ENCODE results near the gene ZNF189. TPM values are rescaled to one million over a fixed set of nuclear protein-coding genes. Genes with fewer than 3 reads are reported as not detected.

The ZNF189 gene
- polyA plus RNA-seq, 2 of the 4 experiments (the other 2 are of a cell fraction) = 8.8 to 13.9 TPM

DNA sequence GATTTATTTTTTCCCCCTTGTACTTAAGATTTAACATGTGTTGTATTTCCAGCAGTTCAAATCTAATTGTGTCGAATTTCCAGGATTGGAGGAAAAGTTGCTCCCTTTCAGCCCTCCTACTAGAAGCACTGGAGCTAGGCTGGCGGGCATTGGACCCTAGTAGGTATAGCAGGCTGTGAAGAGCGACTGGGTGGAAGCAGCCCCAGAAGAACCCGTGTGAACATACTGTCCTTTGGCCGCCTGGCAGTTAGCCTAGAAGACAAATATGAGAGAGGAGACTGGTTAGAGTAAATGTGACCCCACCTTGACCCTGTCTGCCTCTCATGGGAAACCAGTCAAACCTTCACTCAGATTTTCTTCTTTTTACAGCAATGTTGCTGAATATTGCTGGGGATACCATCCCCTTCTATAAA lies 23.0 kb downstream of the ZNF189 start:
- H3K9me3 ChIP-seq = peaks cover 12% of the 10 kb centered on the region; the same call in 1 of the 3 replicates
- no peak for TF ChIP-seq POLR2AphosphoS2 (conservative IDR thresholded peaks at IDR 0.05; ENCODE audit: low read length)
- TF ChIP-seq TFCP2L1 (CRISPR knock-in tag; IDR thresholded peaks at IDR 0.05) = no peak
- TF ChIP-seq, protein P1, sequence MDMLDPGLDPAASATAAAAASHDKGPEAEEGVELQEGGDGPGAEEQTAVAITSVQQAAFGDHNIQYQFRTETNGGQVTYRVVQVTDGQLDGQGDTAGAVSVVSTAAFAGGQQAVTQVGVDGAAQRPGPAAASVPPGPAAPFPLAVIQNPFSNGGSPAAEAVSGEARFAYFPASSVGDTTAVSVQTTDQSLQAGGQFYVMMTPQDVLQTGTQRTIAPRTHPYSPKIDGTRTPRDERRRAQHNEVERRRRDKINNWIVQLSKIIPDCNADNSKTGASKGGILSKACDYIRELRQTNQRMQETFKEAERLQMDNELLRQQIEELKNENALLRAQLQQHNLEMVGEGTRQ (IDR thresholded peaks at IDR 0.05) = no peak
- TF ChIP-seq HEYL (CRISPR knock-in tag; IDR thresholded peaks at IDR 0.05) = no peak
- TF ChIP-seq, protein P2, sequence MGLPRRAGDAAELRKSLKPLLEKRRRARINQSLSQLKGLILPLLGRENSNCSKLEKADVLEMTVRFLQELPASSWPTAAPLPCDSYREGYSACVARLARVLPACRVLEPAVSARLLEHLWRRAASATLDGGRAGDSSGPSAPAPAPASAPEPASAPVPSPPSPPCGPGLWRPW (IDR thresholded peaks at IDR 0.05) = no peak
- TF ChIP-seq, protein P3, sequence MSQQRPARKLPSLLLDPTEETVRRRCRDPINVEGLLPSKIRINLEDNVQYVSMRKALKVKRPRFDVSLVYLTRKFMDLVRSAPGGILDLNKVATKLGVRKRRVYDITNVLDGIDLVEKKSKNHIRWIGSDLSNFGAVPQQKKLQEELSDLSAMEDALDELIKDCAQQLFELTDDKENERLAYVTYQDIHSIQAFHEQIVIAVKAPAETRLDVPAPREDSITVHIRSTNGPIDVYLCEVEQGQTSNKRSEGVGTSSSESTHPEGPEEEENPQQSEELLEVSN (IDR thresholded peaks at IDR 0.05; ENCODE audit: borderline replicate concordance, low read depth) = no peak
- no peak for TF ChIP-seq NPAS2 (CRISPR knock-in tag; IDR thresholded peaks at IDR 0.05; ENCODE audit: borderline replicate concordance)
- no peak for TF ChIP-seq CHD2 (IDR thresholded peaks at IDR 0.05; ENCODE audit: low read length, partially characterized antibody)
- TF ChIP-seq CEBPB (IDR thresholded peaks at IDR 0.05) = no peak
- no peak for TF ChIP-seq FOSL2 (IDR thresholded peaks at IDR 0.05)
- TF ChIP-seq FOSL2 (CRISPR knock-in tag; IDR thresholded peaks at IDR 0.05) = no peak
- no peak for TF ChIP-seq RCOR1 (IDR thresholded peaks at IDR 0.05; ENCODE audit: low read depth, low read length)
- TF ChIP-seq EHMT2 (IDR thresholded peaks at IDR 0.05; ENCODE audit: low read depth) = no peak
- no peak for TF ChIP-seq HOXA7 (CRISPR knock-in tag; IDR thresholded peaks at IDR 0.05)
- TF ChIP-seq ZNF302 (CRISPR knock-in tag; IDR thresholded peaks at IDR 0.05) = no peak
- TF ChIP-seq, protein P4, sequence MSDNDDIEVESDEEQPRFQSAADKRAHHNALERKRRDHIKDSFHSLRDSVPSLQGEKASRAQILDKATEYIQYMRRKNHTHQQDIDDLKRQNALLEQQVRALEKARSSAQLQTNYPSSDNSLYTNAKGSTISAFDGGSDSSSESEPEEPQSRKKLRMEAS (IDR thresholded peaks at IDR 0.05) = no peak
- no peak for TF ChIP-seq HOXB13 (CRISPR knock-in tag; IDR thresholded peaks at IDR 0.05; ENCODE audit: low read depth)

DNA sequence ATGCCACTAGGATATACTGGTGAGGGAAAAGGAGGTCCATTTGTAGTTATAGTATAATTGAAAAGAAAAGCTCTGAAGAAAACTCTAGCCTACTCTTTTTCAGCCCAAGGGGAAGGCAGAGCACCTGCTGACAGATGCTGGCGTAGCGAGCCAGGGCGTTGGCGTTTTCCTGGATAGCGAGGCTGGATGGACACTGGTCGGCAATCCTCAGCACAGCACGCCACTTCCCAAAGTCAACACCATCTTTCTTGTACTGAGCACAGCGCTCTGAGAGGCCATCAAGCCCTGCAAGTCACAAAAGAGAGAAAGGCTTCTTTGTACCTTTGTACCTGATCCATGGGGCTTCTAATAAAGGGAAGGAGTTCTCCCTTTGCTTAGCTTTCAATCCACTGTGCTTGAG lies 28.7 kb downstream of the ZNF189 start:
- FAIRE-seq (no peak), DNase-seq (ENCODE audit: low read depth in 1 of 2, low spot score in 1 of 2) (no peak), ATAC-seq (no peak)
- ChIA-PET POLR2A (no interaction called here), CTCF (interaction anchor here (1.2 to 2.0 kb wide), 2 partner anchors 8 to 39 kb away, joined by 3 to 7 read pairs; partner anchors contain the start of gene ALDOB)
- no peaks in the 10 kb centered on the region for H3K4me1 ChIP-seq
- 63% methylated on average over 8 of the region's 8 CpGs for WGBS (ENCODE audit: missing lambda C conversion rate)
- no peak overlapping the region for H3K4me3 ChIP-seq
- H3K4me2 ChIP-seq = no peak overlapping the region
- TF ChIP-seq, protein P5, sequence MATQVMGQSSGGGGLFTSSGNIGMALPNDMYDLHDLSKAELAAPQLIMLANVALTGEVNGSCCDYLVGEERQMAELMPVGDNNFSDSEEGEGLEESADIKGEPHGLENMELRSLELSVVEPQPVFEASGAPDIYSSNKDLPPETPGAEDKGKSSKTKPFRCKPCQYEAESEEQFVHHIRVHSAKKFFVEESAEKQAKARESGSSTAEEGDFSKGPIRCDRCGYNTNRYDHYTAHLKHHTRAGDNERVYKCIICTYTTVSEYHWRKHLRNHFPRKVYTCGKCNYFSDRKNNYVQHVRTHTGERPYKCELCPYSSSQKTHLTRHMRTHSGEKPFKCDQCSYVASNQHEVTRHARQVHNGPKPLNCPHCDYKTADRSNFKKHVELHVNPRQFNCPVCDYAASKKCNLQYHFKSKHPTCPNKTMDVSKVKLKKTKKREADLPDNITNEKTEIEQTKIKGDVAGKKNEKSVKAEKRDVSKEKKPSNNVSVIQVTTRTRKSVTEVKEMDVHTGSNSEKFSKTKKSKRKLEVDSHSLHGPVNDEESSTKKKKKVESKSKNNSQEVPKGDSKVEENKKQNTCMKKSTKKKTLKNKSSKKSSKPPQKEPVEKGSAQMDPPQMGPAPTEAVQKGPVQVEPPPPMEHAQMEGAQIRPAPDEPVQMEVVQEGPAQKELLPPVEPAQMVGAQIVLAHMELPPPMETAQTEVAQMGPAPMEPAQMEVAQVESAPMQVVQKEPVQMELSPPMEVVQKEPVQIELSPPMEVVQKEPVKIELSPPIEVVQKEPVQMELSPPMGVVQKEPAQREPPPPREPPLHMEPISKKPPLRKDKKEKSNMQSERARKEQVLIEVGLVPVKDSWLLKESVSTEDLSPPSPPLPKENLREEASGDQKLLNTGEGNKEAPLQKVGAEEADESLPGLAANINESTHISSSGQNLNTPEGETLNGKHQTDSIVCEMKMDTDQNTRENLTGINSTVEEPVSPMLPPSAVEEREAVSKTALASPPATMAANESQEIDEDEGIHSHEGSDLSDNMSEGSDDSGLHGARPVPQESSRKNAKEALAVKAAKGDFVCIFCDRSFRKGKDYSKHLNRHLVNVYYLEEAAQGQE (IDR thresholded peaks at IDR 0.05) = no peak
- TF ChIP-seq, protein P6, sequence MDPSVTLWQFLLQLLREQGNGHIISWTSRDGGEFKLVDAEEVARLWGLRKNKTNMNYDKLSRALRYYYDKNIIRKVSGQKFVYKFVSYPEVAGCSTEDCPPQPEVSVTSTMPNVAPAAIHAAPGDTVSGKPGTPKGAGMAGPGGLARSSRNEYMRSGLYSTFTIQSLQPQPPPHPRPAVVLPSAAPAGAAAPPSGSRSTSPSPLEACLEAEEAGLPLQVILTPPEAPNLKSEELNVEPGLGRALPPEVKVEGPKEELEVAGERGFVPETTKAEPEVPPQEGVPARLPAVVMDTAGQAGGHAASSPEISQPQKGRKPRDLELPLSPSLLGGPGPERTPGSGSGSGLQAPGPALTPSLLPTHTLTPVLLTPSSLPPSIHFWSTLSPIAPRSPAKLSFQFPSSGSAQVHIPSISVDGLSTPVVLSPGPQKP (IDR thresholded peaks at IDR 0.05; ENCODE audit: low read depth, low read length) = no peak
- no peak for TF ChIP-seq NFE2L2 (conservative IDR thresholded peaks at IDR 0.05; ENCODE audit: low read length)
- TF ChIP-seq, protein P7, sequence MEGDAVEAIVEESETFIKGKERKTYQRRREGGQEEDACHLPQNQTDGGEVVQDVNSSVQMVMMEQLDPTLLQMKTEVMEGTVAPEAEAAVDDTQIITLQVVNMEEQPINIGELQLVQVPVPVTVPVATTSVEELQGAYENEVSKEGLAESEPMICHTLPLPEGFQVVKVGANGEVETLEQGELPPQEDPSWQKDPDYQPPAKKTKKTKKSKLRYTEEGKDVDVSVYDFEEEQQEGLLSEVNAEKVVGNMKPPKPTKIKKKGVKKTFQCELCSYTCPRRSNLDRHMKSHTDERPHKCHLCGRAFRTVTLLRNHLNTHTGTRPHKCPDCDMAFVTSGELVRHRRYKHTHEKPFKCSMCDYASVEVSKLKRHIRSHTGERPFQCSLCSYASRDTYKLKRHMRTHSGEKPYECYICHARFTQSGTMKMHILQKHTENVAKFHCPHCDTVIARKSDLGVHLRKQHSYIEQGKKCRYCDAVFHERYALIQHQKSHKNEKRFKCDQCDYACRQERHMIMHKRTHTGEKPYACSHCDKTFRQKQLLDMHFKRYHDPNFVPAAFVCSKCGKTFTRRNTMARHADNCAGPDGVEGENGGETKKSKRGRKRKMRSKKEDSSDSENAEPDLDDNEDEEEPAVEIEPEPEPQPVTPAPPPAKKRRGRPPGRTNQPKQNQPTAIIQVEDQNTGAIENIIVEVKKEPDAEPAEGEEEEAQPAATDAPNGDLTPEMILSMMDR (IDR thresholded peaks at IDR 0.05) = no peak
- TF ChIP-seq, protein P8, sequence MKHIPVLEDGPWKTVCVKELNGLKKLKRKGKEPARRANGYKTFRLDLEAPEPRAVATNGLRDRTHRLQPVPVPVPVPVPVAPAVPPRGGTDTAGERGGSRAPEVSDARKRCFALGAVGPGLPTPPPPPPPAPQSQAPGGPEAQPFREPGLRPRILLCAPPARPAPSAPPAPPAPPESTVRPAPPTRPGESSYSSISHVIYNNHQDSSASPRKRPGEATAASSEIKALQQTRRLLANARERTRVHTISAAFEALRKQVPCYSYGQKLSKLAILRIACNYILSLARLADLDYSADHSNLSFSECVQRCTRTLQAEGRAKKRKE (CRISPR knock-in tag; IDR thresholded peaks at IDR 0.05; ENCODE audit: low read depth) = no peak
- TF ChIP-seq TFCP2L1 (CRISPR knock-in tag; IDR thresholded peaks at IDR 0.05) = no peak
- no peak for TF ChIP-seq HDAC2 (IDR thresholded peaks at IDR 0.05)
- no peak for TF ChIP-seq EHMT2 (IDR thresholded peaks at IDR 0.05; ENCODE audit: low read depth)
- TF ChIP-seq BHLHE40 (IDR thresholded peaks at IDR 0.05; ENCODE audit: low read depth, low read length) = no peak
- TF ChIP-seq, protein P2 (IDR thresholded peaks at IDR 0.05) = no peak
- no peak for TF ChIP-seq FOXS1 (CRISPR knock-in tag; IDR thresholded peaks at IDR 0.05)
- TF ChIP-seq, protein P1 (IDR thresholded peaks at IDR 0.05) = no peak
- H3K27ac ChIP-seq = no peak overlapping the region
- no peaks in the 10 kb centered on the region for H3K9me3 ChIP-seq

More for the DNA sequence above, 23.0 kb downstream of the ZNF189 start:
- 24% methylated on average over 5 of the region's 5 CpGs for WGBS (ENCODE audit: missing lambda C conversion rate)
- peak in 1 of 2 experiments; percentile 12 for DNase-seq (ENCODE audit: low read depth in 1 of 2, low spot score in 1 of 2)
- peak in 1 of 2 experiments; percentile 42; a peak in 1 of 6 replicates for ATAC-seq
- no peak overlapping the region for H3K4me3 ChIP-seq
- H3K27ac ChIP-seq = no peak overlapping the region
- no peaks in the 10 kb centered on the region for H3K4me1 ChIP-seq
- ChIA-PET POLR2A (interaction anchor here (1.5 kb wide), 1 partner anchor 23 kb away, joined by 3 read pairs; the partner anchor contains the start of genes MRPL50 and ZNF189), CTCF (interaction anchor here (2.0 kb wide), 1 partner anchor 27 kb away, joined by 10 read pairs; no protein-coding TSS in a partner anchor)
- FAIRE-seq = no peak
- H3K4me2 ChIP-seq = peak overlapping the region; percentile 2; the same call in 1 of the 3 replicates

All from A549 (cell line).